Ovary (tissue), 3 donors: ENCODE measurements around the gene CNOT1.

Source experiments
- EP300 ChIP-seq: sonication (generic); formaldehyde crosslinking; IDR thresholded peaks from one replicate; pipeline ENCODE4 v1.6.1; 2017; ENCODE audit warnings: antibody characterized with exemption
- POLR2A ChIP-seq: fragments of 450-650 bp; IDR thresholded peaks from one replicate; pipeline ENCODE4 v1.6.1; 2017; ENCODE audit warnings: antibody characterized with exemption, mild to moderate bottlenecking, moderate library complexity
- TF ChIP-seq, protein P1 (sequence below), 3 donors: fragments of 450-650 bp in 2 of 3; fragments of 200-600 bp in 1 of 3; IDR thresholded peaks; one replicate each; pipeline versions ENCODE4 v1.5.1 to v1.8.0; 2016 to 2022; ENCODE audit warnings: antibody characterized with exemption in 3 of 3, mild to moderate bottlenecking in 1 of 3
- donor health status: DM: no; HTN: no; CAD: no.

DNA sequence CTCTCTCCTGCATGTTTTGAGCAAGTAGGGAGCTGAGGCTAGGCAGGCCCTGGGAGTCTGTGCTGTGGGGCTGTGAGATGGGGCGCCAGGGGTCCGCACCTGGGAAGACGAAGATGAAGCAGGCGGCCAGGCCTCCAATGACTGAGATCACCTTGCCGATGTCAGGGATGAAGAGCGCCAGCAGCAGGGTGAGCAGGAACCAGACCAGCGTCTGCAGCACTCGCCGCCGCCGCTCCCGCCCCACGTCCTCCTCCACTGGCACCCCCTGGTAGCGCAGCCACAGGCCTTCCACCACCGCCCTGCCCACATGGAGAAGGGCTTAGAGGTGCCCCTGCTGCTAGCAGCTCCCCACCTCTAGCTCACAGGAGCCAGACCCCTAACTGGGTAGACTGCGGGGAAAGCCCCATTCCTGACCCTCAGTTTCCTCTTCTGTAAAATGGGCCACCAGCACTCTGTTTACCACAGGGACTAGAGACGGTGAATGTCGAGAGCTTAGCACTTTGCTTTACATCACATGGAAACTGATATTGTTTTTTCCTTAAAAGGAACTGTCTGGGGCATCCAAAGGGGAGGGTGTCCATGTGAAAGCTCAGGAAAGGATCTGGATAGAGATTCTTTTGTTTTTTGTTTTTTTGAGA is 41.4 kb upstream of the CNOT1 start:
- TF ChIP-seq, protein P1, sequence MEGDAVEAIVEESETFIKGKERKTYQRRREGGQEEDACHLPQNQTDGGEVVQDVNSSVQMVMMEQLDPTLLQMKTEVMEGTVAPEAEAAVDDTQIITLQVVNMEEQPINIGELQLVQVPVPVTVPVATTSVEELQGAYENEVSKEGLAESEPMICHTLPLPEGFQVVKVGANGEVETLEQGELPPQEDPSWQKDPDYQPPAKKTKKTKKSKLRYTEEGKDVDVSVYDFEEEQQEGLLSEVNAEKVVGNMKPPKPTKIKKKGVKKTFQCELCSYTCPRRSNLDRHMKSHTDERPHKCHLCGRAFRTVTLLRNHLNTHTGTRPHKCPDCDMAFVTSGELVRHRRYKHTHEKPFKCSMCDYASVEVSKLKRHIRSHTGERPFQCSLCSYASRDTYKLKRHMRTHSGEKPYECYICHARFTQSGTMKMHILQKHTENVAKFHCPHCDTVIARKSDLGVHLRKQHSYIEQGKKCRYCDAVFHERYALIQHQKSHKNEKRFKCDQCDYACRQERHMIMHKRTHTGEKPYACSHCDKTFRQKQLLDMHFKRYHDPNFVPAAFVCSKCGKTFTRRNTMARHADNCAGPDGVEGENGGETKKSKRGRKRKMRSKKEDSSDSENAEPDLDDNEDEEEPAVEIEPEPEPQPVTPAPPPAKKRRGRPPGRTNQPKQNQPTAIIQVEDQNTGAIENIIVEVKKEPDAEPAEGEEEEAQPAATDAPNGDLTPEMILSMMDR (IDR thresholded peaks at IDR 0.05) = no peak
- TF ChIP-seq POLR2A (no peak), EP300 (no peak)
